Osteoblast (primary cell): ENCODE results near the gene BMAL2. TPM values are rescaled to one million over a fixed set of nuclear protein-coding genes. Genes with fewer than 3 reads are reported as not detected.

Experiments
- DNase-seq: peaks from one replicate; pipeline ENCODE4 v3.0.0; 2011; ENCODE audit warnings: low spot score, mixed read lengths; ENCODE audit not compliant: insufficient read length; ENCODE audit errors: missing footprints
- H2AFZ ChIP-seq: 2 replicates; pipeline ENCODE4 v1.6.0; 2011; ENCODE audit warnings: mild to moderate bottlenecking, low read length
- H3K27ac ChIP-seq: 2 replicates; pipeline ENCODE4 v1.5.1; 2011; ENCODE audit warnings: mild to moderate bottlenecking, low read depth, low read length, moderate library complexity
- H3K27me3 ChIP-seq: 2 replicates; pipeline ENCODE4 v1.6.0; 2012; ENCODE audit warnings: mild to moderate bottlenecking, control low read depth, inconsistent platforms, low read length, moderate library complexity; ENCODE audit not compliant: insufficient read depth
- H3K36me3 ChIP-seq: 2 replicates; pipeline ENCODE4 v1.5.1; 2011; ENCODE audit warnings: mild to moderate bottlenecking, low read length, control low read depth, moderate library complexity; ENCODE audit not compliant: insufficient read depth
- H3K4me1 ChIP-seq: 2 replicates; pipeline ENCODE4 v1.5.1; 2011; ENCODE audit warnings: mild to moderate bottlenecking, low read length, control low read depth, moderate library complexity; ENCODE audit not compliant: insufficient read depth
- H3K4me2 ChIP-seq: 2 replicates; pipeline ENCODE4 v1.6.0; 2011; ENCODE audit warnings: mild to moderate bottlenecking, low read length; ENCODE audit not compliant: insufficient read depth
- H3K4me3 ChIP-seq: fragments of 200-600 bp; sonication (generic); 3 replicates; pipeline ENCODE4 v1.5.1; 2012; ENCODE audit warnings: mild to moderate bottlenecking, low read length, inconsistent platforms; ENCODE audit not compliant: insufficient read depth
- H3K79me2 ChIP-seq: 2 replicates; pipeline ENCODE4 v1.6.0; 2012; ENCODE audit warnings: mild to moderate bottlenecking, low read length, control low read depth, inconsistent platforms; ENCODE audit not compliant: insufficient read depth
- H3K9me3 ChIP-seq: 2 replicates; pipeline ENCODE4 v1.5.1; 2011; ENCODE audit warnings: low read depth, low read length, control low read depth
- H4K20me1 ChIP-seq: 2 replicates; pipeline ENCODE4 v1.6.0; 2012; ENCODE audit warnings: mild to moderate bottlenecking, low read length, control low read depth; ENCODE audit not compliant: insufficient read depth
- total RNA-seq: library from RNA; depleted of rRNA; stranded (reverse); fragments of >200 nt; gene quantifications from 2 replicates; pipeline ENCODE4 v1.2.3, GENCODE V29; 2012
- TF ChIP-seq, protein P1 (sequence below): IDR thresholded peaks from 2 replicates; pipeline ENCODE4 v1.5.1; 2011; ENCODE audit warnings: mild to moderate bottlenecking, low read depth, low read length, moderate library complexity; ENCODE audit errors: extremely low read depth

BMAL2 gene
- total RNA-seq, 1 donor = 21.7 TPM

- Histone ChIP-seq H3K27me3 (no peaks in the 10 kb centered on the region), H2AFZ (no peak overlapping the region), H3K4me1 (peaks cover 45% of the 10 kb centered on the region), H3K9me3 (no peaks in the 10 kb centered on the region), H3K4me3 (no peak overlapping the region), H3K4me2 (peak overlapping the region; percentile 24), H3K79me2 (peaks cover 78% of the 10 kb centered on the region), H3K36me3 (no peaks in the 10 kb centered on the region), H3K27ac (peak overlapping the region; percentile 91), H4K20me1 (no peaks in the 10 kb centered on the region)
- TF ChIP-seq, protein P1, sequence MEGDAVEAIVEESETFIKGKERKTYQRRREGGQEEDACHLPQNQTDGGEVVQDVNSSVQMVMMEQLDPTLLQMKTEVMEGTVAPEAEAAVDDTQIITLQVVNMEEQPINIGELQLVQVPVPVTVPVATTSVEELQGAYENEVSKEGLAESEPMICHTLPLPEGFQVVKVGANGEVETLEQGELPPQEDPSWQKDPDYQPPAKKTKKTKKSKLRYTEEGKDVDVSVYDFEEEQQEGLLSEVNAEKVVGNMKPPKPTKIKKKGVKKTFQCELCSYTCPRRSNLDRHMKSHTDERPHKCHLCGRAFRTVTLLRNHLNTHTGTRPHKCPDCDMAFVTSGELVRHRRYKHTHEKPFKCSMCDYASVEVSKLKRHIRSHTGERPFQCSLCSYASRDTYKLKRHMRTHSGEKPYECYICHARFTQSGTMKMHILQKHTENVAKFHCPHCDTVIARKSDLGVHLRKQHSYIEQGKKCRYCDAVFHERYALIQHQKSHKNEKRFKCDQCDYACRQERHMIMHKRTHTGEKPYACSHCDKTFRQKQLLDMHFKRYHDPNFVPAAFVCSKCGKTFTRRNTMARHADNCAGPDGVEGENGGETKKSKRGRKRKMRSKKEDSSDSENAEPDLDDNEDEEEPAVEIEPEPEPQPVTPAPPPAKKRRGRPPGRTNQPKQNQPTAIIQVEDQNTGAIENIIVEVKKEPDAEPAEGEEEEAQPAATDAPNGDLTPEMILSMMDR = no peak
- no peak for DNase-seq
Observed at GRCh38 chr12:27344246-27344645, 11.6 kb downstream of the BMAL2 start.

DNA sequence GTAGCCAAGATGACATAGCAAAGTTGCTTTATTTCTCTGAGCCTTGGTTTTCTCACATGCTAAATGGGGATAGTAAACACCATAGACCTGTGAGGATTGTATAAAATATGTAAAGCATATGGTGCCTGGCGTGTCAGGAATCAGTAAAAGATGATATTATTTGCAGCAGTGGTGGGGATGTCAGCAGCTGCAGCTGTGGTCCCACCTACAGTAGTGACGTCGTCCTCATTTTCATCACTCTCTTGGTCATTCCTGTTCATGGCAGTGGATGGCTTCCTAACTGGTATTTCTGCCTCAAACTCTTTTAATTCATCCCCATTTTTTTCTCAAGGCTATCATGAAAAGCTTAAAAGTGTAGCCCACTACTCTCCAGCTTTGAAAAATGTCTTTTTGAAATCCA, 12.1 kb downstream of the BMAL2 start:
- no peak overlapping the region for H3K4me2 ChIP-seq
- peak overlapping the region; percentile 91 for H3K27ac ChIP-seq
- no peaks in the 10 kb centered on the region for H3K36me3 ChIP-seq
- peaks cover 78% of the 10 kb centered on the region for H3K79me2 ChIP-seq
- no peak overlapping the region for H3K4me3 ChIP-seq
- peaks cover 45% of the 10 kb centered on the region for H3K4me1 ChIP-seq
- no peak overlapping the region for H2AFZ ChIP-seq
- TF ChIP-seq, protein P1 = no peak
- H3K27me3 ChIP-seq = no peaks in the 10 kb centered on the region
- no peak for DNase-seq
- H3K9me3 ChIP-seq = no peaks in the 10 kb centered on the region
- H4K20me1 ChIP-seq = no peaks in the 10 kb centered on the region

DNA sequence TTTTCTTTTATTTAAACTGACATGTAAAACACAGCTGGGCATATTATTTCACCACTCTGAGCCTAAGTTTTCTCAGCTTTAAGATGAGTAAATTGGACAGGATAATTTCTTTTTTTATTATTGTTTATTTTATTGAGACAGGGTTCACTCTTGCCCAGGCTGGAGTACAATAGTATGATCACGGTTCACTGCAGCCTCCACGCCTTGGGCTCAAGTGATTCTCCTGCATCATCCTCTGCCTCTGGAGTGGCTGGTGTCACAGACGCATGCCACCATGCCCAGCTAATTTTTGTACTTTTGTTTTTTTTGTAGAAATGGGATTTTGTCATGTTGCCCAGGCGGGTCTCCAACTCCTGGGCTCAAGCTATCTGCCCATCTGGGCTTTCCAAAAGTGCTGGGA, 12.7 kb downstream of the BMAL2 start:
- no peak for DNase-seq
- H2AFZ ChIP-seq = no peak overlapping the region
- no peak overlapping the region for H3K4me2 ChIP-seq
- no peaks in the 10 kb centered on the region for H3K27me3 ChIP-seq
- H3K4me3 ChIP-seq = no peak overlapping the region
- H3K27ac ChIP-seq = no peak overlapping the region
- H3K4me1 ChIP-seq = peaks cover 45% of the 10 kb centered on the region
- H3K36me3 ChIP-seq = no peaks in the 10 kb centered on the region
- H4K20me1 ChIP-seq = no peaks in the 10 kb centered on the region
- H3K79me2 ChIP-seq = peaks cover 78% of the 10 kb centered on the region
- H3K9me3 ChIP-seq = no peaks in the 10 kb centered on the region
- TF ChIP-seq, protein P1 = no peak

DNA sequence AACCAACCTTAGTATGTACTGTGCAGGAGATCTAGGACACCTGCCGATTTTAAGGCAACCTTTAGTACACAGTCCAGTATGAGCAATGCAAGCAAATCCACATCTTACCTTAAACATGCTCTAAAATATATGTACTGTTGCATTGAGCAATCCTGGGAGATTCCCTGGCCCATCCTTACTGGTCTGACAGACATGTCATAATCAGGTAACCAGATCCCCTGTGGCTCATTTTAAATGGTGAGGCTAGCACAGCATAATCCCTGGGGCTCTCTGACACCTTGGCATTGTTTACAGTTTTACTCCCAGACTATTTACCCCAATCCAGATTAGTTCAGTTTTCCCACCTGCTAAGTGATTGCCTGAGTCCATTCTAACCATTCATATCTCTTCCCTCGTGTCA, 15.1 kb downstream of the BMAL2 start:
- Histone ChIP-seq H3K4me2 (no peak overlapping the region), H3K4me1 (peaks cover 27% of the 10 kb centered on the region), H3K9me3 (no peaks in the 10 kb centered on the region), H2AFZ (no peak overlapping the region), H3K27me3 (no peaks in the 10 kb centered on the region), H3K36me3 (no peaks in the 10 kb centered on the region), H3K79me2 (peaks cover 72% of the 10 kb centered on the region), H3K27ac (no peak overlapping the region), H3K4me3 (no peak overlapping the region), H4K20me1 (no peaks in the 10 kb centered on the region)
- TF ChIP-seq, protein P1 = no peak
- DNase-seq = no peak
